Neuronal stem cell (in vitro differentiated cells): ENCODE measurements around the gene DCDC1.

Experiments
- DNase-seq: peaks from one replicate; pipeline ENCODE4 v3.0.0-alpha.2; 2013; ENCODE audit warnings: low spot score
- H2AFZ ChIP-seq: one replicate; pipeline ENCODE4 v1.6.1; 2013; ENCODE audit warnings: mild to moderate bottlenecking, low read length, inconsistent platforms
- H2AK5ac ChIP-seq: 2 replicates; pipeline ENCODE4 v1.6.1; 2013; ENCODE audit warnings: low read depth, mild to moderate bottlenecking, inconsistent platforms, low read length, moderate library complexity, mixed read lengths
- H2BK120ac ChIP-seq: 2 replicates; pipeline ENCODE4 v1.6.1; 2013; ENCODE audit warnings: low read depth, mild to moderate bottlenecking, inconsistent platforms, low read length, moderate library complexity, mixed read lengths
- H2BK12ac ChIP-seq: one replicate; pipeline ENCODE4 v1.6.1; 2013; ENCODE audit warnings: low read length, inconsistent platforms
- H2BK15ac ChIP-seq: 2 replicates; pipeline ENCODE4 v1.6.1; 2013; ENCODE audit warnings: mild to moderate bottlenecking, low read length, inconsistent platforms, mixed read lengths
- H2BK5ac ChIP-seq: one replicate; pipeline ENCODE4 v1.6.1; 2013; ENCODE audit warnings: inconsistent platforms, mild to moderate bottlenecking, low read length, moderate library complexity
- H3K14ac ChIP-seq: one replicate; pipeline ENCODE4 v1.6.1; 2013; ENCODE audit warnings: low read length, inconsistent platforms
- H3K18ac ChIP-seq: 2 replicates; pipeline ENCODE4 v1.6.1; 2013; ENCODE audit warnings: low read length, inconsistent platforms
- H3K23ac ChIP-seq: 2 replicates; pipeline ENCODE4 v1.6.1; 2013; ENCODE audit warnings: low read depth, mild to moderate bottlenecking, mixed read lengths, low read length, inconsistent platforms; ENCODE audit not compliant: poor library complexity
- H3K27ac ChIP-seq: replicated peaks from 3 replicates; pipeline ENCODE4 v1.5.1; 2013; ENCODE audit warnings: low read length, inconsistent platforms
- H3K27me3 ChIP-seq, 3 experiments: 2 replicates each; pipeline ENCODE4 v1.6.1; 2013; ENCODE audit warnings: low read length in 3 of 3, mild to moderate bottlenecking in 2 of 3, inconsistent platforms in 1 of 3, low read depth in 1 of 3, mixed read lengths in 1 of 3, moderate library complexity in 1 of 3; ENCODE audit not compliant: control insufficient read depth in 3 of 3, insufficient read depth in 3 of 3
- H3K36me3 ChIP-seq, 2 donors: replicated peaks in 1 of 2; 2 replicates each; pipeline ENCODE4 v1.6.1; 2013; ENCODE audit warnings: low read length in 2 of 2; ENCODE audit not compliant: control insufficient read depth in 2 of 2, insufficient read depth in 2 of 2
- H3K4ac ChIP-seq: 2 replicates; pipeline ENCODE4 v1.6.1; 2013; ENCODE audit warnings: inconsistent platforms, mild to moderate bottlenecking, low read length, moderate library complexity
- H3K4me1 ChIP-seq, 2 donors: 1 replicate in 1 of 2; 2 replicates in 1 of 2; pipeline ENCODE4 v1.6.1; 2013; ENCODE audit warnings: low read length in 2 of 2, low read depth in 1 of 2; ENCODE audit not compliant: control insufficient read depth in 2 of 2, insufficient read depth in 1 of 2
- H3K4me2 ChIP-seq: one replicate; pipeline ENCODE4 v1.6.1; 2013; ENCODE audit warnings: mild to moderate bottlenecking, low read length, inconsistent platforms; ENCODE audit not compliant: insufficient read depth, poor library complexity, severe bottlenecking
- H3K4me3 ChIP-seq, 2 donors: 2 replicates each; pipeline ENCODE4 v1.5.1; 2013; ENCODE audit warnings: low read length in 2 of 2, mild to moderate bottlenecking in 2 of 2, inconsistent platforms in 1 of 2, moderate library complexity in 1 of 2
- H3K79me1 ChIP-seq: one replicate; pipeline ENCODE4 v1.6.1; 2013; ENCODE audit warnings: low read depth, mild to moderate bottlenecking, inconsistent platforms, low read length, moderate library complexity
- H3K9ac ChIP-seq: one replicate; pipeline ENCODE4 v1.6.1; 2013; ENCODE audit warnings: mild to moderate bottlenecking, low read depth, low read length, inconsistent platforms; ENCODE audit not compliant: poor library complexity
- H3K9me3 ChIP-seq, 2 donors: replicated peaks in 1 of 2; 2 replicates each; pipeline versions ENCODE3 to v1.6.1; 2013; ENCODE audit warnings: low read length in 2 of 2, mild to moderate bottlenecking in 2 of 2, inconsistent platforms in 1 of 2, low read depth in 1 of 2, mixed read lengths in 1 of 2, moderate library complexity in 1 of 2; ENCODE audit not compliant: control insufficient read depth in 2 of 2, insufficient read depth in 1 of 2
- H4K8ac ChIP-seq: one replicate; pipeline ENCODE4 v1.6.1; 2013; ENCODE audit warnings: low read depth, mild to moderate bottlenecking, inconsistent platforms, low read length, moderate library complexity
- H4K91ac ChIP-seq: one replicate; pipeline ENCODE4 v1.6.1; 2013; ENCODE audit warnings: low read length, low read depth, mild to moderate bottlenecking, inconsistent platforms; ENCODE audit not compliant: poor library complexity
- WGBS, 2 donors: extraction: QIAGEN DNeasy Blood & Tissue Kit; methylation state at CpG; one replicate each; pipeline ENCODE4 v1.1.7; 2013; ENCODE audit warnings: missing lambda C conversion rate in 2 of 2, mixed read lengths in 1 of 2; ENCODE audit not compliant: insufficient read length in 2 of 2, insufficient replicate concordance in 1 of 2; ENCODE audit errors: extremely low coverage in 2 of 2; 5-methylcytosine and 5-hydroxymethylcytosine counted together

DCDC1 gene

DNA sequence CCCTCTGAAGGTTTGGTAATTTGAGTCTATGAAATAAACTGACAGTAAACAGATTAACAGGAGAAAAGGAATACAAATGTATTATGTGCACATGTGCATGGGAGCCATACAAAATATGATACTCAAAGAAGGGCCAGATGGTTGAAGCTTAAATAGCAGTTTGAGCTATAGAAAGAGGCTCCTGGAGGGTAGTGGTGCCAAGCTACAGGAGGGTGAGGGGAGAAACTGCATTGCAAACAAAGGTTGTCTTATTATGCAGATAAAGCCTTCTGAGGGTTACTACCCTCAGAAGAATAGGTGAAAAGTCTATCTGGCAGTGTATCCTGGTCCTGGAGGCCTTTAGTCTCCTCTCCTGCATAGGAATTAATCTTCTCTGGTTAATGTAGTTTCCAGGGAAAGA is 516.1 kb downstream of the DCDC1 start:
- no peaks in the 10 kb centered on the region for H3K9me3 ChIP-seq
- H3K4me1 ChIP-seq: no peaks in the 10 kb centered on the region
- DNase-seq: no peak
- H3K9ac ChIP-seq: no peak overlapping the region
- H2BK15ac ChIP-seq: no peak overlapping the region
- H2AK5ac ChIP-seq: no peak overlapping the region
- no peak overlapping the region for H2AFZ ChIP-seq
- H2BK12ac ChIP-seq: no peak overlapping the region
- H4K91ac ChIP-seq: no peak overlapping the region
- H4K8ac ChIP-seq: no peak overlapping the region
- H3K79me1 ChIP-seq: no peaks in the 10 kb centered on the region
- H3K4ac ChIP-seq: no peak overlapping the region
- no peak overlapping the region for H3K27ac ChIP-seq
- no peak overlapping the region for H3K4me3 ChIP-seq
- H3K4me2 ChIP-seq: no peak overlapping the region
- H3K14ac ChIP-seq: no peak overlapping the region
- H2BK5ac ChIP-seq: no peak overlapping the region
- no peak overlapping the region for H3K18ac ChIP-seq
- no peaks in the 10 kb centered on the region for H3K36me3 ChIP-seq
- H3K23ac ChIP-seq: no peak overlapping the region
- H2BK120ac ChIP-seq: no peak overlapping the region
- peaks cover 0 to 25% (median 0%) of the 10 kb centered on the region in 3 experiments for H3K27me3 ChIP-seq

DNA sequence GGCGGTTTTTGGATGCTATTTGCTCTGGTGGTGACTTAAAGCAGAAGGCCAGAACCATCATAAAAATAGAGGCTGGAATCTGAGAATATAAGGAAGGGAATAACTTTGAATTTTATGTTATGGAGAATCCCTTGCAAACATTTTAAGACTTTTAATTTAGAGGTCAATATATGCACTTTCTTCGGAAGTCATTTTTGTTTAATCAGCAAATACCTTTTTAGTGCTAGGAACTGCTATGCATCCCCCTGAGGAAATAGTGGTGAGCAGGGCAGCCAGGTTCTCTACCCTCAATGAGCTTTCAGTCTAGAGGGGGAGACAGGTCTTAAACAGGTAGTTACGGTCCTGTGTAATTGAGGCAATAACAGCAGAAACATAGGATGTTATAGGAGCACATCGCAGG is 516.9 kb downstream of the DCDC1 start:
- H2BK15ac ChIP-seq: no peak overlapping the region
- no peak overlapping the region for H3K23ac ChIP-seq
- DNase-seq: no peak
- no peak overlapping the region for H3K4me2 ChIP-seq
- no peak overlapping the region for H3K14ac ChIP-seq
- no peak overlapping the region for H3K9ac ChIP-seq
- H3K9me3 ChIP-seq: no peaks in the 10 kb centered on the region
- H2AK5ac ChIP-seq: no peak overlapping the region
- H2AFZ ChIP-seq: no peak overlapping the region
- H2BK12ac ChIP-seq: no peak overlapping the region
- no peak overlapping the region for H3K4me3 ChIP-seq
- no peak overlapping the region for H3K18ac ChIP-seq
- no peak overlapping the region for H4K91ac ChIP-seq
- H3K79me1 ChIP-seq: no peaks in the 10 kb centered on the region
- H2BK5ac ChIP-seq: no peak overlapping the region
- no peak overlapping the region for H4K8ac ChIP-seq
- H2BK120ac ChIP-seq: no peak overlapping the region
- no CpG with 5 or more reads among the region's 4 CpGs for WGBS, 2 donors
- H3K36me3 ChIP-seq: no peaks in the 10 kb centered on the region
- peaks cover 0 to 25% (median 0%) of the 10 kb centered on the region in 3 experiments for H3K27me3 ChIP-seq
- H3K4me1 ChIP-seq: peaks cover 0 to 2% of the 10 kb centered on the region in 2 donors
- H3K27ac ChIP-seq: no peak overlapping the region
- no peak overlapping the region for H3K4ac ChIP-seq

DNA sequence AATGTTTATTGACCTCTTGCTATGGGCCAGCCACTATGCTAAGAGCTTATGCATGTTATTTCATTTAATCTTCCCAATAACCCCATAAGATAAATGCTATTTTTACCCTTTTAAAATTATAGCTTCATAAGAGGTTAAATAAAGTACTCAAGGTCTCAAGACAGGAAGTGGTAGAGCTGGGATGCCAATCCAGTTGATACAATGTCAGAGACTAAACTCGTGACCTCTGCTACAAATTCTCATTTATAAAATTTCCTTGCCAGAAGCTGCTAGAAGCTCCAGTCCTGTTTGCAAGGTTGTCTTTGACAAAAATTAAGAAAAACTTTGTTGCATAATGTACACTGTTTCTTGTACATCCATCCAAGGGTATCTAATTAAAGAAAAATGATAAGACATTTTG is 517.4 kb downstream of the DCDC1 start:
- Histone ChIP-seq H3K4me1 (peaks cover 0 to 2% of the 10 kb centered on the region in 2 donors), H3K23ac (no peak overlapping the region), H3K18ac (no peak overlapping the region), H3K14ac (no peak overlapping the region), H2BK120ac (no peak overlapping the region), H3K9ac (no peak overlapping the region), H3K79me1 (no peaks in the 10 kb centered on the region), H3K36me3 (no peaks in the 10 kb centered on the region), H3K4ac (no peak overlapping the region), H3K9me3 (peaks cover 0 to 4% of the 10 kb centered on the region in 2 donors), H2BK12ac (no peak overlapping the region), H4K8ac (no peak overlapping the region), H3K27ac (no peak overlapping the region), H2AK5ac (no peak overlapping the region), H2BK15ac (no peak overlapping the region), H3K4me3 (no peak overlapping the region), H4K91ac (no peak overlapping the region), H2AFZ (no peak overlapping the region), H3K4me2 (no peak overlapping the region), H3K27me3 (peaks cover 0 to 25% (median 0%) of the 10 kb centered on the region in 3 experiments), H2BK5ac (no peak overlapping the region)
- no CpG with 5 or more reads among the region's 1 CpG for WGBS, 2 donors
- DNase-seq: no peak

DNA sequence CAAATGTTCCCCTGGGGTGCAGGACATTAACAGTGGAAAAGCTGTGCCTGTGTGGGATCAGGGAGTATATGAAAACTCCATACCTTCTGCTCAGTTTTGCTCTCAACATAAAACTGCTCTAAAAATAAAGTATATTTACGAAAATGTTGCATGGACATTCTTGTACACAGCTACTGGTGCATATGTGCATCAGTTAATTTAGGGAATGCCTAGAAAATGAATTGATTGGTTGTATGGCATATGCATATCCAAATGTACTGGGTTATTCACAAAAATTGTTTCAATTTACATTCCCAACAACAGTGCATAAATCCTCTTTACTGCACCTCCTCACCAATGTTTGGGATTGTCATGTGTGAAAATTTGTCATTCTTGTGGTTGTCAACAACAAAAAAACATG is 532.3 kb downstream of the DCDC1 start:
- Histone ChIP-seq H3K4me2 (no peak overlapping the region), H2BK120ac (no peak overlapping the region), H4K91ac (no peak overlapping the region), H2BK15ac (no peak overlapping the region), H3K79me1 (no peaks in the 10 kb centered on the region), H4K8ac (no peak overlapping the region), H3K23ac (no peak overlapping the region), H3K14ac (no peak overlapping the region), H3K4ac (no peak overlapping the region), H3K9me3 (no peaks in the 10 kb centered on the region), H2BK12ac (no peak overlapping the region), H3K27me3 (no peaks in the 10 kb centered on the region), H3K36me3 (no peaks in the 10 kb centered on the region), H3K18ac (no peak overlapping the region), H3K27ac (no peak overlapping the region), H3K4me3 (no peak overlapping the region), H2AK5ac (no peak overlapping the region), H2AFZ (no peak overlapping the region), H3K9ac (no peak overlapping the region), H3K4me1 (no peaks in the 10 kb centered on the region), H2BK5ac (no peak overlapping the region)
- no peak for DNase-seq
- WGBS, 2 donors: no CpG with 5 or more reads among the region's 1 CpG
